ENCODE results near the gene GPR142.
"Not testable (repeated sequence)": the region's sequence is repeated elsewhere in the genome, so short reads cannot be mapped to it uniquely, and the experiment has no call there.

Gene GPR142

GRCh38 chr17:74393346-74393942 lies 26.1 kb downstream of the GPR142 start:
- no peak for DNase-seq (ENCODE audit: low read depth)

- no peak for DNase-seq (ENCODE audit: low read depth)
Observed at GRCh38 chr17:74394275-74394950, 27.1 kb downstream of the GPR142 start.

- DNase-seq (ENCODE audit: low read depth) = no peak
Observed at GRCh38 chr17:74394977-74395376, 27.7 kb downstream of the GPR142 start.

- no peak for DNase-seq (ENCODE audit: low read depth)
Observed at GRCh38 chr17:74396567-74396966, 29.3 kb downstream of the GPR142 start.

GRCh38 chr17:74402048-74402447 lies 34.7 kb downstream of the GPR142 start:
- DNase-seq (ENCODE audit: low read depth) = no peak

- DNase-seq (ENCODE audit: low read depth) = no peak
Observed at GRCh38 chr17:74403512-74404137, 36.3 kb downstream of the GPR142 start.

- DNase-seq (ENCODE audit: low read depth) = no peak
Observed at GRCh38 chr17:74404218-74404617, 36.9 kb downstream of the GPR142 start.

GRCh38 chr17:74404789-74405188 lies 37.5 kb downstream of the GPR142 start:
- DNase-seq (ENCODE audit: low read depth) = no peak

GRCh38 chr17:74405311-74405710 lies 38.0 kb downstream of the GPR142 start:
- not testable (repeated sequence) for DNase-seq (ENCODE audit: low read depth)

GRCh38 chr17:74407384-74407783 lies 40.1 kb downstream of the GPR142 start:
- DNase-seq (ENCODE audit: low read depth) = no peak

- DNase-seq (ENCODE audit: low read depth) = no peak
Observed at GRCh38 chr17:74408262-74408661, 41.0 kb downstream of the GPR142 start.

- no peak for DNase-seq (ENCODE audit: low read depth)
Observed at GRCh38 chr17:74408815-74409214, 41.5 kb downstream of the GPR142 start.

GRCh38 chr17:74410001-74410443 lies 42.7 kb downstream of the GPR142 start:
- DNase-seq (ENCODE audit: low read depth) = no peak

GRCh38 chr17:74412581-74412980 lies 45.3 kb downstream of the GPR142 start:
- DNase-seq (ENCODE audit: low read depth) = no peak

GRCh38 chr17:74413491-74413890 lies 46.2 kb downstream of the GPR142 start:
- DNase-seq (ENCODE audit: low read depth) = no peak

- DNase-seq (ENCODE audit: low read depth) = no peak
Observed at GRCh38 chr17:74414510-74414909, 47.2 kb downstream of the GPR142 start.

- DNase-seq (ENCODE audit: low read depth) = no peak
Observed at GRCh38 chr17:74415608-74416396, 48.5 kb downstream of the GPR142 start.

GRCh38 chr17:74417178-74418045 lies 50.1 kb downstream of the GPR142 start:
- no peak for DNase-seq (ENCODE audit: low read depth)

GRCh38 chr17:74419928-74420411 lies 52.7 kb downstream of the GPR142 start:
- DNase-seq (ENCODE audit: low read depth) = no peak
